Stimulated activated CD4-positive, alpha-beta T cell treated with anti-CD3 and anti-CD28 coated beads, TNF-alpha, amount 100 ng/mL, for 1 hour (primary cell): ENCODE measurements around the gene HIVEP2.
A peak's percentile ranks its signal among the peaks of the same experiment; 100 is the strongest.

Source experiments
- DNase-seq, 3 donors: peaks; one replicate each; pipeline ENCODE4 v3.0.0-alpha.2; 2020; ENCODE audit warnings: low read depth in 3 of 3, low spot score in 1 of 3

Gene HIVEP2

DNA sequence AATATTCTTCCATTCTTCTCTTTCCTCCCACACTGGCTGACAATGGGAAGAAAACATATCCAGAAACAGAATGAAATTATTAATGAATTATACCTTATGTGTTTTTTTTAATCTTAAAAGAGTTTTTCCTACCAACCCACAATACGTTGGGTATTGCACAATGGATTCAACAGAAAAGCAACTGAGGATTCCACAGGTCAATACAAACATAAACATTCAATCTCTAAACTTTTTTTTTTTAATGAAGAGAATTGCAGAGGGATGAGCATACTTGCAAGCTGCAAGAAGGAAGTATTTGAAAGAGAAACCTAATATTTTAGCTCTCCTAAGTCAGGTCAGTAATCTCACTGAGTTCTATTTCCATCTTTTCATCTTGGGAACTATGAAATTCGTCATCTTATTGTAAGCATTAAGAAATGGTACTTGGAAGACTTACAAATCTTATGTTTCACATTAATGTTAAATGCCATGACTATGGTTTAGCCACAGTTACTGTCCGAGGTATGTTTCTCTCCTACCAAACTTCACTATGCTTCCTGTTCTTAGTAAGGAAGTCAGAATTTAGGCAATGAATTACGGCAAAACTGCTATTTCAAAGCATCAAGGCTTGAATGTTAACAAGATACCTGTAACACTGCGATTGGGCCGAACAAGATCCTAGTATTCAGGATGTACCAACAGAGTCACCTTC is 100.8 kb downstream of the HIVEP2 start:
- DNase-seq = no peak

DNA sequence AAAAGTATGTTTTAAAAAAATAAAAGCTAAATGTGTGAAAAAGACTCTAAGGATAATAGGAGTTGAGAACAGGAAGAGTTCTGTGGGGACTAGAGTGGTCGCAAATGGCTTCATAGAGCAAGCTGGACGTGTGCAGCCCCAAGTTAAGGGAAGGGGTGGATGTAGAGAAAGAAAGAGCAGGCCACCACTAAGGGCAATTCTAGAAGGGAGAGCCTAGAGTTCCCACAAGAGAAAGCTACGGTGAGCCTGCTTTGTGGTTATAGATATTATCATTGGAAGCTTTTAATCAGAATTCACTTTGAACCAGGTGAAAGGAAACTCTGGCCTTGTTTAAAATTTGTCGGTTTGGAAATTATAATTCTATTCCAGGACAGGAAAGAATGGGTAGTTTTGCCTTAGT is 101.6 kb downstream of the HIVEP2 start:
- DNase-seq = no peak

DNA sequence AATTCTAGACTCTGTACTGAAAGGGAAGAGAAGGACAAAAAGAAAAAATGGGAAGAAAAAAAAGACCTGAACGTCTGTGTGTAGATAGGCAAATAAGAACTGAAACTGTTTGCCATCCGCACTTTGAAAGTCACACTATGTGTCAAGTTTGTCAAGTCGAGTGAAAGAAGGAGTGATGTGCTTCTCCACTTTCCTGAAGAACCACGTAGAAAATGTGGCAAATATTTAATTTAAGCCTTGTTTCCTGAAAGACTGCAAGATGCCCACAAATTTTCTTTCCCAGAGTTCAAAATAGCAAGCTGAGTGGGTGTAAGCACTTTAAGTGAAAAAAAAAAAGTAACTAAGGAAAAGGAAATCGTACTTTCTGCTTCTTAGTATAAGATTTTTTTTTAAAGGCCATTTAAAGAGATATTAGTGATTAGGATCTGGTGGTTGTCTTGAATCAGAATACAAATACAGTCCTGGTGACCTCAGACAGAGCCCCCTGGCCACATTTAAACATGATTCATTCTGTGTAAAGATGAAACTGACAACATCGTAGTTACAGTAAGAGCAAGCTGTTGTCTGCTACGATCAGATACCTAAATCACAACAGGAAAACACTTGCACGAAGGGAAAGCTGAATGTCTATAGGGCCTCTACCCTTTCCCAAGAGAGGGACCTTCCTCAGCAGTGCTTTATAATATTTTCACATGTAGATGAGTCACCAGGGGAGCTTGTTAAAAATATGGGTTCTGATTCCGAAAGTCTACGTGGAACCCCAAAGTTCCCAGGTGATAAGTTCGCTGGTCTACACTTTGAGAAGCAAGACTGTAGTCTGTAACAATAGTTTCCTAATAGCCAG is 102.3 kb downstream of the HIVEP2 start:
- peak in 1 of 3 donors; percentile 27 for DNase-seq

GRCh38 chr6:142841915-142842314 is 103.1 kb downstream of the HIVEP2 start:
- DNase-seq = no peak

DNA sequence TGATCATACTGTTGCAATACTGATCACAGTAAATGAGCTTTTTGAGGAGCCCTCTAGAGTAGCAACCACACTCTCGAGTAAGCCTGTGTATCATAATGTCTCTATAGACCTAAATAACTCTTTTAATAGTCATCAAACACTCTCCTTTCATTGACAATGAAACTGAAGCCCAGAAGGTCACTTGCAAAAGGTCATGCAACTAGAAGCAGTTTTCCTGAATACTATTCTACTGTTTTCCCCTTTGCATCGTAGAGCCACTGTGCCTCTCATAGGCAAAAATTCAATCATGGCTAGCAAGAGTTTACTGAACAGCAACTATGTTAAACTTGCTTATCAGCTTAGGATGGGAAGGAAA is 105.3 kb downstream of the HIVEP2 start:
- no peak for DNase-seq

DNA sequence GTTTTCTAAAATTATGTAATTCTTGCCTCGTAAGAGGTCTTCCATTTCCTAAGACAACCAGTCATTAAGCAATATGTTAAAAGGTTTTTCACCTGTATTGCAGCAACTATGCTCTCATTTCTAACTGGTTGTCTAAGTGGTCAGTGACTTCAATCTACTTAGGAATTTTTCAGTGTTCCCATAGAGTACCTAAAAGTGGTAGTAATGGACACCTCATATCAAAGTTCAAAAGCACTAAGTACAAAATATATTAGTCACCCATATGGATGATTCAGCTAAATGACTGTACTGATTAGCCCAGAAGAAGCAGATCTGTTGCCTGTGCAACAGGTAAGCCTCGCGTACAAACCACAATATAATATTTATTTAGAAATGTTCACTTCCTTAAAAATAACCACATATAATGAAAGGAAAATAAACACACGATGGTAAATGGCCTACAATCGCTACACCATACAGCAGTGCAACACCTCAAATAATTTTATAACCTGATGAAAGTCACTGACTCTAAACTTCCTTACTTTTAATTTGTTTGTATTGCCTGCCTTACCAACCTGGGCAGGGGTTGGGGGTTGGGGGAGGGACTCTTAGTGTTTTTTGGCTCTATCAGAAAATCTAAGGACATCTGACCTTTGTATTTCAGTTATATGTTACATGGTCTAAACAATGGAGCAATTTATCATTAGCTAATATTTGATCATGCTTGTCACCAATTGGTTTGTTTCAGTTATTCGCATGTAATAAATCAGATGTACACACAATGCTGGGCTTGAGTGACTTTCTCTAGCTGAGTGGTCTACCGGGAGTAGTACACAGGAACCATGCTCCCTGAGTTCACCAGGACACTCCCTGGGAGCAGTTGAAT is 105.9 kb downstream of the HIVEP2 start:
- no peak for DNase-seq

GRCh38 chr6:142835787-142836535 is 109.0 kb downstream of the HIVEP2 start:
- no peak for DNase-seq

DNA sequence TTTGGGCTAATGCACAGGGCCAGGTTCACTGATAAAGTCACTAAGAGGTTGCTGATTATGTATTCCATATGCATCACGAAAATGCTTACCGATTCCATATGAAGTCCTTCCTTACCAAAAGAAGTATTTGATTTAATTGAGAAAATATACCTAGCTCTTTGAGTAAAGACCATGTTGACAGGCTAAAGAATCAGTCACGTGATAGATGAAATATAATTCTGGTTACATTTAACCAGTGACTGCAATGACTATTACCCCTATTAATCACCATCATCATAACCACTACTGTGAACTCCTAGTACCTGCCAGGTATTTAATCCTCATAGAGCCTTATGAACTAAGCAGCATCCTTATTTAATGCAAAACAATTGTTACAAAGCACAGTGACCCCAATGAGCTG is 110.1 kb downstream of the HIVEP2 start:
- DNase-seq = no peak

- no peak for DNase-seq
These were observed 111.2 kb downstream of the HIVEP2 start for GRCh38 chr6:142833798-142834197.

DNA sequence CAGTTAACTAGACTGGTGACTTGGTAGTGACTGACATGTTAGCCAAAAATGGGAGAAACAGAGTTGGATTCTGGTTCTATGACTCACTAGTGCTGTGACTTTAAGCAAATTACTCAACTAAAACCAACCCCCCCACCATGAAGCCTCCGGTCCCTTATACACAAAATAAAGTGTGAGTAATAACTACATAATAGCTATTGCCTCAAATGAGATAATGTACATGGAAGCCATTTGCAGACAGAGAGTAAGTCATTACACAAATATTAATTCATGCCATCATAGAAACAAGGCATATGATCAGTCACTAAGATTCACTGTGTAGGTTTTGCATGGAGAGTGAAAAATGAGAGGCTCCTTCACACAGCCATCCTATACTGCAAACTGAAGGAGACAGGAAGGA is 111.9 kb downstream of the HIVEP2 start:
- no peak for DNase-seq

DNA sequence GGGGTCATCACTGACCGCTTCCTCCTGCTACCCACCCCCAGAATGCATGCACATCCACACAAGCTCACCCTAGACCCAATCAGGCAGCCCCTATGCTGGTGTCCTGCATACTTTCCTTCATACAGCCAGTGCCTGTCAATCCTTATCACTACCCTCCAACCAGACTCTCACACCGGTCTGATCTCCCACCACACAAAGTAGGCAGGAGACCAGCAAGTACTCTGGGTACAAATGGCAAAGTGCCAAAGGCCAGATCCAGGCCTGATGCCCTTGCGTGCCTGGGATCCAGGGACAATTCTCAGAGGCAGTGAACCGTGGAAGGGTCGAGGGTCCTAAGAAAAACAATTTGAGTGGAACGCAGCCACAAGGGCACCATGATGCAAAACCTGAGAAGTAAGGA is 114.2 kb downstream of the HIVEP2 start:
- no peak for DNase-seq

DNA sequence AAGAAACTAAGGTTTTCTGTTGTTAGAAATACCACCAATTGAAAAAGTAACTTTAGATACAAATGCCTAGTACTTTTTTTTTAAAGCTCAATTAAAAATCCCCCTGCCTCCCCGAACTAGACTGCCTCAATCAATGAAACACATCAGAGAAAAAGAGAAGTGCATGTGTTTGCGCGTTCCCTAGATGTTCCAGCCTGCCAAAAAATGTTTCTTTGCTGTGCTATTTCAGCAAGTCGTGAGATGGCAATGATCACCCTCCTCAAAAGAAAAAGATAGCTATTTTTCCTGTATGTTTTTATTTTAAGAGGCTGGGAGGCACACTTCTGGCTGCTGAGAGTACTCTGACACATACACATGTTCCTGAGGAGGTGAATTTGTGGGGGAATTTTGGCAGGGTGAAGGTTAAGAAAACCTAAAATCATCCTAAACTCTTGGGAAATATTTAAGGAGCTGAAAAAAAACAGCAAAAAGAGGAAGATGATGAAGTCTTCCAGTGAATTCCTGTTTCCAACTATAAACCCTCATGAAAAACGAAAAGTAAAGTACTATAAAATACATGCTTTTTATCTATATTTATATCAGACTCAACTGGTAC is 114.8 kb downstream of the HIVEP2 start:
- DNase-seq = no peak

DNA sequence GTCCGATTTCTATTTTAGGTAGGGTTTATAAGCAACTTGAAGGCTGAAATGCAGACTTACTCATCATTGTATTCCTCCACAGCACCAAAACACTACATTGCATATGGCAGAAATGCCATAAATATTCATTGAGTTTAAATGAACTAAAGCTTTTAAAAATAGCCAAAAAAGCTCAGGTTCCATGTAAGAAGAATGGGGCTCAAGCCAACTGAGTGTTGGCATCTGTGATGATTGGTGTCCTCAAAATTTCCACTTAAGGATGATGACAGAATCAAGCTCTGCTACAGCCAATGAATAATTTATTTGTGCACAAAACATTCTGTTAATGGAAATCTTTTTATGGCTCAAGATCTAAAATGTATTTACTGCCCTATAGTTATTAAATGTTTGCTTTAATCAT is 115.4 kb downstream of the HIVEP2 start:
- DNase-seq = no peak

- DNase-seq = no peak
These were observed 117.0 kb downstream of the HIVEP2 start for GRCh38 chr6:142827991-142828390.

GRCh38 chr6:142827369-142827768 is 117.6 kb downstream of the HIVEP2 start:
- no peak for DNase-seq

DNA sequence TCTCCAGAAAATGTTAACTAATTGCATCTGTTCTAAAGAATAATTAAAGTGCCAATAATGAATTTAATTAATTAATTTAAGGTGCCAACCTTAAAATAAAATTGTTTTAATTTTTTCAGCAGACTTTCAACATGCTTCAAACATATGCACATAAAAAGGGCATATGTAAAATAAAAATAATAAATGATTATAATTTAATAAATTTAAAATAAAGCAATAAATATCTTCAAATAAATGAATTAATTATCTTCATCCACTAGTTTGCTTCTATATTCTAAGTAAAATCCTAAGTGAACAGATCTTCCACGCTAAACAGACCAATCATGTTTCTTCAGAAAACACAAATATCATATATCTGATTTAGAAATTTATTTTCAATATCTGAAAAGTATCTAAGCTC is 119.2 kb downstream of the HIVEP2 start:
- no peak for DNase-seq

DNA sequence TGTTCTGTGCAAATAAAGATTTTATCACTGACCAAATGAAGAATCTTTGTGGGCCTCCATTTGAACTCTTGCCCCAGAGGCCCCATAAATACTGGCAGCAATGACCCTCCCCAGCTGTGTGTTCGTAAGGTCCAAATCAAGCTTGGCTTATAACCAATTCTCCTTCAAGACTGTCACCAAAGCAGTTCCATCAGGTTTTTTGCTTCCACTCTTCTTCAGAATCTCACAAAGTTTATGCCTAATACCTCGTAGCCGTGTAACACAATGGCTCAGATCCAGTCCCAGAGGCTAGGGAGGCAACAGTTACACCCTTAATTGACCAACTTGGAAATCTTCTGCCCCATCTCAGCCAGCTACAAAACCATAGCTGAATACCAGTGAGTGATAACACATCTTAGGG is 120.5 kb downstream of the HIVEP2 start:
- DNase-seq = no peak

GRCh38 chr6:142823256-142823902 is 121.6 kb downstream of the HIVEP2 start:
- no peak for DNase-seq

GRCh38 chr6:142822842-142823241 is 122.1 kb downstream of the HIVEP2 start:
- no peak for DNase-seq

GRCh38 chr6:142822383-142822782 is 122.6 kb downstream of the HIVEP2 start:
- no peak for DNase-seq
